Activated T-helper 1 cell treated with anti-CD3 and anti-CD28 coated beads, Interleukin-12 subunit alpha, Interleukin-12 subunit beta, Interleukin-2, Interleukin-4 antibody, amounts not matched to agents 30 ng/mL and 10 ng/mL and 1 ng/mL, durations not matched to agents 14 hours and 24 hours and 36 hours (primary cell): ENCODE measurements around the gene CATSPER3. TPM values are rescaled to one million over a fixed set of nuclear protein-coding genes. Genes with fewer than 3 reads are reported as not detected.

Experiments used
- DNase-seq: peaks from one replicate; pipeline ENCODE4 v3.0.0; 2021; ENCODE audit warnings: low spot score
- H3K27ac Mint-ChIP-seq: one replicate; pipeline ENCODE4 v1.8.0; 2021; ENCODE audit warnings: mild to moderate bottlenecking, mixed read lengths
- H3K27me3 Mint-ChIP-seq: one replicate; pipeline ENCODE4 v1.8.0; 2022; ENCODE audit warnings: mild to moderate bottlenecking, moderate library complexity, mixed read lengths; ENCODE audit not compliant: insufficient read depth
- H3K36me3 Mint-ChIP-seq: one replicate; pipeline ENCODE4 v1.8.0; 2021; ENCODE audit warnings: low read depth, mixed read lengths
- H3K4me1 Mint-ChIP-seq: one replicate; pipeline ENCODE4 v1.8.0; 2021; ENCODE audit warnings: low read depth, mixed read lengths
- H3K4me3 Mint-ChIP-seq: one replicate; pipeline ENCODE4 v1.8.0; 2021; ENCODE audit warnings: mild to moderate bottlenecking, moderate library complexity, mixed read lengths
- H3K9me3 Mint-ChIP-seq: one replicate; pipeline ENCODE4 v1.8.0; 2021; ENCODE audit warnings: mixed read lengths
- intact Hi-C: fragments of 100-400 bp; cut with micrococcal nuclease; formaldehyde crosslinking; loops from one replicate; pipeline ENCODE4 v1.15.1; 2024
- total RNA-seq: library from RNA; stranded (reverse); gene quantifications from 2 replicates; pipeline ENCODE4 v1.2.3, GENCODE V29; 2022

The CATSPER3 gene
- total RNA-seq, 1 donor from 2014 or later = 0.41 TPM

GRCh38 chr5:135008556-135008955, 40.8 kb downstream of the CATSPER3 start:
- Mint-ChIP-seq H3K4me3 (no peak overlapping the region), H3K27ac (no peak overlapping the region), H3K9me3 (no peaks in the 10 kb centered on the region), H3K36me3 (peaks cover 2% of the 10 kb centered on the region), H3K27me3 (peaks cover 4% of the 10 kb centered on the region), H3K4me1 (no peaks in the 10 kb centered on the region)
- no peak for DNase-seq
- intact Hi-C loops = no loop called here

- Mint-ChIP-seq H3K4me3 (no peak overlapping the region), H3K4me1 (no peaks in the 10 kb centered on the region), H3K27me3 (peaks cover 2% of the 10 kb centered on the region), H3K36me3 (peaks cover 2% of the 10 kb centered on the region), H3K27ac (no peak overlapping the region), H3K9me3 (no peaks in the 10 kb centered on the region)
- intact Hi-C loops = no loop called here
- DNase-seq = no peak
Measured at GRCh38 chr5:135008981-135009735, 41.5 kb downstream of the CATSPER3 start.

GRCh38 chr5:135009736-135010501, 42.2 kb downstream of the CATSPER3 start:
- H3K27ac Mint-ChIP-seq = no peak overlapping the region
- H3K9me3 Mint-ChIP-seq = no peaks in the 10 kb centered on the region
- H3K27me3 Mint-ChIP-seq = peaks cover 2% of the 10 kb centered on the region
- no peak for DNase-seq
- H3K36me3 Mint-ChIP-seq = peaks cover 2% of the 10 kb centered on the region
- intact Hi-C loops = no loop called here
- no peak overlapping the region for H3K4me3 Mint-ChIP-seq
- H3K4me1 Mint-ChIP-seq = no peaks in the 10 kb centered on the region

- H3K27ac Mint-ChIP-seq = no peak overlapping the region
- no peaks in the 10 kb centered on the region for H3K36me3 Mint-ChIP-seq
- peaks cover 3% of the 10 kb centered on the region for H3K27me3 Mint-ChIP-seq
- H3K4me1 Mint-ChIP-seq = no peaks in the 10 kb centered on the region
- no peak overlapping the region for H3K4me3 Mint-ChIP-seq
- H3K9me3 Mint-ChIP-seq = no peaks in the 10 kb centered on the region
- intact Hi-C loops = no loop called here
- DNase-seq = no peak
Measured at GRCh38 chr5:135010502-135011354, 43.0 kb downstream of the CATSPER3 start.

- no peaks in the 10 kb centered on the region for H3K4me1 Mint-ChIP-seq
- no peaks in the 10 kb centered on the region for H3K9me3 Mint-ChIP-seq
- no peak overlapping the region for H3K4me3 Mint-ChIP-seq
- H3K27me3 Mint-ChIP-seq = peaks cover 3% of the 10 kb centered on the region
- no peak overlapping the region for H3K27ac Mint-ChIP-seq
- no peak for DNase-seq
- H3K36me3 Mint-ChIP-seq = no peaks in the 10 kb centered on the region
- intact Hi-C loops = no loop called here
Measured at GRCh38 chr5:135011355-135012032, 43.8 kb downstream of the CATSPER3 start.

GRCh38 chr5:135012033-135012588, 44.4 kb downstream of the CATSPER3 start:
- Mint-ChIP-seq H3K4me1 (no peaks in the 10 kb centered on the region), H3K4me3 (no peak overlapping the region), H3K36me3 (no peaks in the 10 kb centered on the region)

GRCh38 chr5:135012951-135013391, 45.3 kb downstream of the CATSPER3 start:
- H3K27me3 Mint-ChIP-seq = peaks cover 3% of the 10 kb centered on the region
- no peak overlapping the region for H3K4me3 Mint-ChIP-seq
- H3K9me3 Mint-ChIP-seq = no peaks in the 10 kb centered on the region
- no peak overlapping the region for H3K27ac Mint-ChIP-seq
- H3K36me3 Mint-ChIP-seq = no peaks in the 10 kb centered on the region
- intact Hi-C loops = no loop called here
- DNase-seq = no peak
- no peaks in the 10 kb centered on the region for H3K4me1 Mint-ChIP-seq

More at GRCh38 chr5:135012033-135012588, 44.4 kb downstream of the CATSPER3 start:
- no peak overlapping the region for H3K27ac Mint-ChIP-seq
- intact Hi-C loops = no loop called here
- DNase-seq = no peak
- H3K27me3 Mint-ChIP-seq = peaks cover 3% of the 10 kb centered on the region
- H3K9me3 Mint-ChIP-seq = no peaks in the 10 kb centered on the region

GRCh38 chr5:135013445-135013844, 45.7 kb downstream of the CATSPER3 start:
- Mint-ChIP-seq H3K36me3 (no peaks in the 10 kb centered on the region), H3K27ac (no peak overlapping the region), H3K9me3 (no peaks in the 10 kb centered on the region), H3K27me3 (peaks cover 3% of the 10 kb centered on the region), H3K4me1 (no peaks in the 10 kb centered on the region), H3K4me3 (no peak overlapping the region)
- DNase-seq = no peak
- intact Hi-C loops = no loop called here

- no peaks in the 10 kb centered on the region for H3K4me1 Mint-ChIP-seq
- no peak overlapping the region for H3K27ac Mint-ChIP-seq
- H3K27me3 Mint-ChIP-seq = peaks cover 3% of the 10 kb centered on the region
- intact Hi-C loops = no loop called here
- no peak overlapping the region for H3K4me3 Mint-ChIP-seq
- no peaks in the 10 kb centered on the region for H3K36me3 Mint-ChIP-seq
- H3K9me3 Mint-ChIP-seq = no peaks in the 10 kb centered on the region
- no peak for DNase-seq
Measured at GRCh38 chr5:135013947-135014570, 46.4 kb downstream of the CATSPER3 start.

GRCh38 chr5:135015942-135016341, 48.2 kb downstream of the CATSPER3 start:
- Mint-ChIP-seq H3K27ac (no peak overlapping the region), H3K36me3 (no peaks in the 10 kb centered on the region), H3K9me3 (no peaks in the 10 kb centered on the region), H3K27me3 (peaks cover 1% of the 10 kb centered on the region), H3K4me1 (no peaks in the 10 kb centered on the region), H3K4me3 (no peak overlapping the region)
- no peak for DNase-seq
- intact Hi-C loops = no loop called here

- Mint-ChIP-seq H3K27ac (no peak overlapping the region), H3K4me1 (no peaks in the 10 kb centered on the region), H3K36me3 (no peaks in the 10 kb centered on the region), H3K27me3 (peaks cover 4% of the 10 kb centered on the region), H3K9me3 (no peaks in the 10 kb centered on the region), H3K4me3 (no peak overlapping the region)
- no peak for DNase-seq
- intact Hi-C loops = no loop called here
Measured at GRCh38 chr5:135016861-135017290, 49.2 kb downstream of the CATSPER3 start.

GRCh38 chr5:135018457-135018856, 50.8 kb downstream of the CATSPER3 start:
- peaks cover 7% of the 10 kb centered on the region for H3K27me3 Mint-ChIP-seq
- H3K36me3 Mint-ChIP-seq = no peaks in the 10 kb centered on the region
- intact Hi-C loops = no loop called here
- DNase-seq = no peak
- H3K27ac Mint-ChIP-seq = no peak overlapping the region
- no peaks in the 10 kb centered on the region for H3K9me3 Mint-ChIP-seq
- H3K4me1 Mint-ChIP-seq = no peaks in the 10 kb centered on the region
- H3K4me3 Mint-ChIP-seq = no peak overlapping the region
